Ramos (cell line): ENCODE measurements around the gene ZBTB17.
"Not testable (repeated sequence)": the region's sequence is repeated elsewhere in the genome, so short reads cannot be mapped to it uniquely, and the experiment has no call there.

Experiments used
- in situ Hi-C: fragments of 300-500 bp; cut with MboI; formaldehyde crosslinking; loops from one replicate; pipeline ENCODE4 v1.14.3; 2022; ENCODE audit warnings: low sequenced_read_pairs; ENCODE audit not compliant: unreplicated experiment

Gene ZBTB17

GRCh38 chr1:15939181-15940109 lies 36.5 kb downstream of the ZBTB17 start:
- in situ Hi-C loops: no loop called here

- in situ Hi-C loops: no loop called here
These were observed 37.2 kb downstream of the ZBTB17 start for GRCh38 chr1:15938628-15939161.

- in situ Hi-C loops: no loop called here
These were observed 38.2 kb downstream of the ZBTB17 start for GRCh38 chr1:15937706-15938168.

GRCh38 chr1:15937146-15937545 lies 38.8 kb downstream of the ZBTB17 start:
- in situ Hi-C loops: no loop called here

- in situ Hi-C loops: no loop called here
These were observed 39.9 kb downstream of the ZBTB17 start for GRCh38 chr1:15936025-15936424.

- in situ Hi-C loops: no loop called here
These were observed 40.6 kb downstream of the ZBTB17 start for GRCh38 chr1:15935056-15935950.

- in situ Hi-C loops: no loop called here
These were observed 41.5 kb downstream of the ZBTB17 start for GRCh38 chr1:15934211-15935055.

- in situ Hi-C loops: no loop called here
These were observed 42.2 kb downstream of the ZBTB17 start for GRCh38 chr1:15933684-15934083.

GRCh38 chr1:15932612-15933011 lies 43.3 kb downstream of the ZBTB17 start:
- in situ Hi-C loops: no loop called here

GRCh38 chr1:15931884-15932283 lies 44.0 kb downstream of the ZBTB17 start:
- in situ Hi-C loops: no loop called here

GRCh38 chr1:15931401-15931800 lies 44.5 kb downstream of the ZBTB17 start:
- in situ Hi-C loops: no loop called here

- in situ Hi-C loops: no loop called here
These were observed 46.6 kb downstream of the ZBTB17 start for GRCh38 chr1:15928971-15929965.

- in situ Hi-C loops: not testable (repeated sequence)
These were observed 49.5 kb downstream of the ZBTB17 start for GRCh38 chr1:15926448-15926847.

- in situ Hi-C loops: no loop called here
These were observed 52.7 kb downstream of the ZBTB17 start for GRCh38 chr1:15923241-15923640.

GRCh38 chr1:15918962-15919715 lies 56.8 kb downstream of the ZBTB17 start:
- in situ Hi-C loops: no loop called here

GRCh38 chr1:15916916-15917315 lies 59.0 kb downstream of the ZBTB17 start:
- in situ Hi-C loops: no loop called here

- in situ Hi-C loops: no loop called here
These were observed 59.5 kb downstream of the ZBTB17 start for GRCh38 chr1:15916417-15916816.

- in situ Hi-C loops: no loop called here
These were observed 59.9 kb downstream of the ZBTB17 start for GRCh38 chr1:15915991-15916390.
